HG03159 (cell line): ENCODE data around the gene NEURL1.
"Not testable (repeated sequence)": the region's sequence is repeated elsewhere in the genome, so short reads cannot be mapped to it uniquely, and the experiment has no call there.

Experiments used
- ATAC-seq: cut with Tn5 transposase; IDR thresholded peaks from one replicate; pipeline ENCODE4 v1.9.1; 2021; ENCODE audit warnings: mild to moderate bottlenecking, moderate library complexity; ENCODE audit not compliant: unreplicated experiment

The NEURL1 gene

GRCh38 chr10:103620352-103620740 lies 126.8 kb downstream of the NEURL1 start:
- no peak for ATAC-seq

GRCh38 chr10:103620891-103621782 lies 127.6 kb downstream of the NEURL1 start:
- no peak for ATAC-seq

- ATAC-seq = no peak
Measured at GRCh38 chr10:103621783-103622125, 128.2 kb downstream of the NEURL1 start.

GRCh38 chr10:103622286-103622685 lies 128.8 kb downstream of the NEURL1 start:
- no peak for ATAC-seq

GRCh38 chr10:103622935-103623574 lies 129.6 kb downstream of the NEURL1 start:
- no peak for ATAC-seq

GRCh38 chr10:103626178-103626577 lies 132.7 kb downstream of the NEURL1 start:
- no peak for ATAC-seq

- no peak for ATAC-seq
Measured at GRCh38 chr10:103627111-103627892, 133.8 kb downstream of the NEURL1 start.

- no peak for ATAC-seq
Measured at GRCh38 chr10:103627893-103628292, 134.4 kb downstream of the NEURL1 start.

- ATAC-seq = no peak
Measured at GRCh38 chr10:103629581-103629980, 136.1 kb downstream of the NEURL1 start.

GRCh38 chr10:103630156-103630555 lies 136.7 kb downstream of the NEURL1 start:
- ATAC-seq = no peak

GRCh38 chr10:103632247-103632642 lies 138.7 kb downstream of the NEURL1 start:
- no peak for ATAC-seq

GRCh38 chr10:103632871-103633270 lies 139.4 kb downstream of the NEURL1 start:
- not testable (repeated sequence) for ATAC-seq

- ATAC-seq = no peak
Measured at GRCh38 chr10:103633846-103634245, 140.3 kb downstream of the NEURL1 start.

- ATAC-seq = no peak
Measured at GRCh38 chr10:103635580-103635979, 142.1 kb downstream of the NEURL1 start.

- no peak for ATAC-seq
Measured at GRCh38 chr10:103636492-103636891, 143.0 kb downstream of the NEURL1 start.

- no peak for ATAC-seq
Measured at GRCh38 chr10:103637011-103637410, 143.5 kb downstream of the NEURL1 start.

GRCh38 chr10:103637927-103638557 lies 144.5 kb downstream of the NEURL1 start:
- no peak for ATAC-seq

GRCh38 chr10:103638948-103639347 lies 145.4 kb downstream of the NEURL1 start:
- ATAC-seq = no peak

GRCh38 chr10:103640436-103641181 lies 147.1 kb downstream of the NEURL1 start:
- no peak for ATAC-seq

GRCh38 chr10:103641326-103641725 lies 147.8 kb downstream of the NEURL1 start:
- no peak for ATAC-seq
